Heart left ventricle (tissue), 16 donors: ENCODE measurements around the gene CNNM4. TPM values are rescaled to one million over a fixed set of nuclear protein-coding genes. Genes with fewer than 3 reads are reported as not detected.

ENCODE experiments used
- ATAC-seq, 4 donors: fragments of 200-7000 bp; cut with Tn5 transposase; one replicate each; pipeline ENCODE4 v1.9.1; 2020 to 2022; ENCODE audit warnings: moderate library complexity in 4 of 4, mild to moderate bottlenecking in 3 of 4, moderate number of reproducible peaks in 1 of 4
- DNase-seq, 5 donors: peaks; one replicate each; pipeline ENCODE4 v3.0.0-alpha.2; 2020
- H3K27ac ChIP-seq, 12 donors: fragments of 200-600 bp; sonication (generic) in 4 of 12; one replicate each; pipeline versions ENCODE4 v1.5.0 to v1.8.0; 2016 to 2022; ENCODE audit warnings: mild to moderate bottlenecking in 2 of 12
- H3K27me3 ChIP-seq, 9 donors: fragments of 200-600 bp; sonication (generic) in 2 of 9; one replicate each; pipeline versions ENCODE4 v1.5.1 to v1.8.0; 2016 to 2022; ENCODE audit warnings: mild to moderate bottlenecking in 3 of 9
- H3K36me3 ChIP-seq, 9 donors: fragments of 200-600 bp; sonication (generic) in 2 of 9; one replicate each; pipeline versions ENCODE4 v1.5.0 to v1.8.0; 2018 to 2022; ENCODE audit warnings: mild to moderate bottlenecking in 2 of 9
- H3K4me1 ChIP-seq, 12 donors: fragments of 200-600 bp; sonication (generic) in 4 of 12; one replicate each; pipeline versions ENCODE4 v1.5.0 to v1.8.0; 2016 to 2022; ENCODE audit warnings: mild to moderate bottlenecking in 3 of 12
- H3K4me3 ChIP-seq, 12 donors: fragments of 200-600 bp; sonication (generic) in 4 of 12; one replicate each; pipeline versions ENCODE4 v1.5.0 to v1.8.0; 2017 to 2022; ENCODE audit warnings: mild to moderate bottlenecking in 9 of 12, moderate library complexity in 4 of 12
- H3K9me3 ChIP-seq, 12 donors: fragments of 200-600 bp; sonication (generic) in 4 of 12; one replicate each; pipeline versions ENCODE4 v1.5.0 to v1.8.0; 2016 to 2022; ENCODE audit warnings: mild to moderate bottlenecking in 1 of 12
- POLR2A ChIP-seq, 2 donors: fragments of 450-650 bp; IDR thresholded peaks; one replicate each; pipeline ENCODE4 v1.6.1; 2017; ENCODE audit warnings: antibody characterized with exemption in 2 of 2, mild to moderate bottlenecking in 2 of 2, moderate library complexity in 2 of 2
- WGBS, 4 donors: extraction: QIAGEN DNeasy Blood & Tissue Kit in 2 of 4; methylation state at CpG; one replicate each; pipeline versions ENCODE4 v1.1.5 to v1.1.7; 2013 to 2018; 5-methylcytosine and 5-hydroxymethylcytosine counted together
- intact Hi-C, 10 donors: fragments of 100-400 bp; cut with DNase I; formaldehyde crosslinking; loops; one replicate each; pipeline versions ENCODE4 v1.11.1 to v1.14.2; 2022
- polyA plus RNA-seq, 2 donors: library from polyadenylated mRNA; stranded (reverse); fragments of 200-250 nt; gene quantifications; one replicate each; pipeline ENCODE4 v1.2.3, GENCODE V29; 2013
- total RNA-seq, 9 donors: library from RNA; depleted of rRNA in 2 of 9; stranded (reverse); fragments of >200 nt in 2 of 9; fragmentation: NEBNext Ultra II Directional in 3 of 9; extraction: Animal tissue kit (Norgen Biotek cat#: 25700) in 3 of 9; gene quantifications; one replicate each; pipeline versions ENCODE4 v1.1.0 to v1.2.4, GENCODE V29; 2016 to 2023
- TF ChIP-seq, protein P1 (sequence below), 12 donors: fragments of 200-600 bp; sonication (generic) in 4 of 12; IDR thresholded peaks; one replicate each; pipeline versions ENCODE4 v1.5.0 to v1.8.0; 2018 to 2022; ENCODE audit warnings: antibody characterized with exemption in 12 of 12, mild to moderate bottlenecking in 5 of 12
- donor health status: ischemic (EF 13 %, LVEDD 7.1; RV severe dilation, severe dysfunction).
- donor health status: healthy with polysubstance abuse.
- donor health status: DM: no; HTN: yes; CAD: no.
- donor health status: DM: no; HTN: no; CAD: no.
- donor health status: ischemic (EF 25% LVEDD 6.9; RV normal size, moderate dysfunction).
- donor health status: ischemic (EF 25% LVEDD 5.7; RV mildly dilated, moderate dysfunction).
- donor health status: healthy.
- donor health status: DM: yes; HTN: yes; CAD: no.
- donor health status: ischemic (EF 35%, LVEDD 5.7; RV mildly dilated, moderate dysfunction).
- donor health status: nonischemic (EF 11% LVEDD 7.7; RV severe dilation, severe dysfunction).
- donor health status: DM: yes; HTN: yes; CAD: no.
- donor health status: PGD.
- donor health status: ischemic (EF 29% LVEDD 5.4; RV normal size, mild dysfunction).
- donor health status: nonischemic (EF 23%, LVEDD 6.1; RV moderate dilation, normal function).

The CNNM4 gene
- total and polyA plus RNA-seq, 11 donors, result 11.3 to 47.7 (median 27.7) TPM

DNA sequence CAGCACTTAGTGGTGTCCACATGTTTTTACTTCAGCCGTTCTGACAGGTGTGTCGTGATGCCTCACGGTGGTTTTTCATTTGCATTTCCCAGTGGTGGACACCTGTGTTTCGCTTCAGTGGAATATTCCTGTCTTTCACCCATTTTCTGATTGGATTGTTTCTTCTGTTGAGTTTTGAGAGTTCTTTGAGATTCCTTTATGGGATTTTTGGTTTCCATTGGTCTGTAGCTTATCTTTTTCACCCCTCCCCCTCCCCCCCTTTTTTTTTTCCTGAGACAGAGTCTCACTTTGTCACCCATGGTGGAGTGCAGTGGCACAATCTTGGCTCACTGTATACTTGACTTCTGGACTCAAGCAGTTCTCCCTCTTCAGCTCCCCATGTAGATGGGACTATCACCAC lies 75.1 kb downstream of the CNNM4 start:
- Histone ChIP-seq H3K36me3 (peaks cover 0 to 71% (median 50%) of the 10 kb centered on the region in 9 donors), H3K4me1 (peaks cover 0 to 35% (median 12%) of the 10 kb centered on the region in 12 donors), H3K4me3 (no peak overlapping the region), H3K9me3 (no peaks in the 10 kb centered on the region), H3K27me3 (no peaks in the 10 kb centered on the region), H3K27ac (no peak overlapping the region)
- ATAC-seq, result no peak
- intact Hi-C loops, result no loop called here
- WGBS, 4 donors, result 82 to 96% (median 94%) methylated on average over 4 of the region's 4 CpGs
- TF ChIP-seq POLR2A (IDR thresholded peaks at IDR 0.05), result no peak
- TF ChIP-seq, protein P1, sequence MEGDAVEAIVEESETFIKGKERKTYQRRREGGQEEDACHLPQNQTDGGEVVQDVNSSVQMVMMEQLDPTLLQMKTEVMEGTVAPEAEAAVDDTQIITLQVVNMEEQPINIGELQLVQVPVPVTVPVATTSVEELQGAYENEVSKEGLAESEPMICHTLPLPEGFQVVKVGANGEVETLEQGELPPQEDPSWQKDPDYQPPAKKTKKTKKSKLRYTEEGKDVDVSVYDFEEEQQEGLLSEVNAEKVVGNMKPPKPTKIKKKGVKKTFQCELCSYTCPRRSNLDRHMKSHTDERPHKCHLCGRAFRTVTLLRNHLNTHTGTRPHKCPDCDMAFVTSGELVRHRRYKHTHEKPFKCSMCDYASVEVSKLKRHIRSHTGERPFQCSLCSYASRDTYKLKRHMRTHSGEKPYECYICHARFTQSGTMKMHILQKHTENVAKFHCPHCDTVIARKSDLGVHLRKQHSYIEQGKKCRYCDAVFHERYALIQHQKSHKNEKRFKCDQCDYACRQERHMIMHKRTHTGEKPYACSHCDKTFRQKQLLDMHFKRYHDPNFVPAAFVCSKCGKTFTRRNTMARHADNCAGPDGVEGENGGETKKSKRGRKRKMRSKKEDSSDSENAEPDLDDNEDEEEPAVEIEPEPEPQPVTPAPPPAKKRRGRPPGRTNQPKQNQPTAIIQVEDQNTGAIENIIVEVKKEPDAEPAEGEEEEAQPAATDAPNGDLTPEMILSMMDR (IDR thresholded peaks at IDR 0.05), result no peak
- no peak for DNase-seq

DNA sequence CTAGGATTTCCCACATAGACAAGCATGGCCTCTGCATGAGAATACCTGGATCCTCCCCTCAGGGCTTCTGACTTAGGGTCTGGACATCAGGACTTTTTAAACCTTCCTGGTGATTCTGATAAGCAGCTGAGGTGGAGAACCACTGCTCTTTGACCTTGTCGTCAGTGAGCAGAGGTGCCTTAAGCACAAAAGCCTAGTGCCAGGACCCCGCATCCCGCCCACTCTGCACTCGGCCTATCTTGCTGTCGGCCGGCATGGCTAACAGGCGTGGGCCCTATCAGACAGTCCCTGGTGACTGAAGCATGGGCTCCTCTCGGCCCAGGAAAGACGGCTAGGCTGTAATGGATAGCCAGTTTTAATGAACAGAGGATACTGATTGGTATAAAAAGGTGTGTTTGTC lies 76.9 kb downstream of the CNNM4 start:
- no peak for TF ChIP-seq POLR2A (IDR thresholded peaks at IDR 0.05)
- TF ChIP-seq, protein P1 (IDR thresholded peaks at IDR 0.05), result no peak
- Histone ChIP-seq H3K4me1 (peaks cover 0 to 33% (median 13%) of the 10 kb centered on the region in 12 donors), H3K36me3 (peaks cover 0 to 54% (median 33%) of the 10 kb centered on the region in 9 donors), H3K27ac (no peak overlapping the region), H3K9me3 (no peaks in the 10 kb centered on the region), H3K4me3 (no peak overlapping the region), H3K27me3 (no peaks in the 10 kb centered on the region)
- intact Hi-C loops, result no loop called here
- ATAC-seq, result no peak
- WGBS, 4 donors, result 62 to 88% (median 85%) methylated on average over 7 to 9 of the region's 9 CpGs
- DNase-seq, result no peak

DNA sequence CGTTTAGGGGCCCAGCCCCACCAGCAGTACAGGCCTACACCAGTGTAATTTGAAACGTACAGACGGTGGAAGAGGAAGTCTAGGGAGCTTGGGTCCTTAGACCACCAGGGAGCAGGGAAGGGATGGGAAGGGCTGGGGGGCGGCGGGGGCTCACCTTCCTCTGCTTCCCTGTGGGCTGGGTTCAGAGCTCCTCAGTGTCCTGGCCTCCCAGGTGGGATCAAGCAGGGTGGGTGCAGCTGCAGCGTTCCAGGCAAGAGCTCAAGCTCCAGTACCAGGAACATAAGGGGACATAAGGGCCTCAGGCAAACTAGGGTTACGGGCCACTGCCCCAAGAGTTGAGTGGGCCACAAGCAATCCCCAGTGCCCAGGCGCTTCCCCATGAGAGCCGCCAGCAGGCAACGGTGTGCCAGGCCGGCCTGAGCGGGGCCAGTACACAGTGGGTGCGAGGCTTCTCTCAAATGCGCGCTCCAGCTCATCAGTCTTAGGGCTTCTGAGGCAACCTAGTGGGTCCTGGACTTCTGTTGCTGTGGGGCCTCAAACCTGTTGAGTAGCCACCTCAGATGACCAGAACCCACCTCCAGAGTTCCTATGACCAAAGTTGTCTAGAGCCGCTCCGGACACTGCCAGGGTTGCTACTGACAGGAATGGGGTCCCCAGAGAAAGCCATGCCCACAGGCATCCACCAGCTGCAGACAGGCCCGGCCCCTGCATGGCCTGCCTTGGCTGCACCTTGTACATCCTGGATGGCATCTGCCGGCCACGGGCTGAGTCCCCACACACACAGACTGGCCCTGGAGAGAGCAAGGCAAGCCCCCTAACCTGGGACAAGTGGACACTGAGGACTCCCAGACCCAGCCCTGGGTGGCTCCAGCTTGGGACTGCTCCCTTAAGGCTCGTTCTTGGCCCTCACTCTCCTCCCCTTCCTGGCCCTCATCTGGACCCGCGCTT lies 77.9 kb downstream of the CNNM4 start:
- 78 to 88% (median 87%) methylated on average over 9 to 23 of the region's 23 CpGs for WGBS, 4 donors
- Histone ChIP-seq H3K27ac (no peak overlapping the region), H3K4me3 (peak overlapping the region in 1 of 12 donors; percentile 34), H3K4me1 (peaks cover 0 to 32% (median 8%) of the 10 kb centered on the region in 12 donors), H3K27me3 (no peaks in the 10 kb centered on the region), H3K36me3 (peaks cover 0 to 48% (median 24%) of the 10 kb centered on the region in 9 donors), H3K9me3 (no peaks in the 10 kb centered on the region)
- DNase-seq (no peak), ATAC-seq (no peak)
- TF ChIP-seq, protein P1 (IDR thresholded peaks at IDR 0.05), result no peak
- TF ChIP-seq POLR2A (IDR thresholded peaks at IDR 0.05), result no peak
- intact Hi-C loops, result no loop called here

DNA sequence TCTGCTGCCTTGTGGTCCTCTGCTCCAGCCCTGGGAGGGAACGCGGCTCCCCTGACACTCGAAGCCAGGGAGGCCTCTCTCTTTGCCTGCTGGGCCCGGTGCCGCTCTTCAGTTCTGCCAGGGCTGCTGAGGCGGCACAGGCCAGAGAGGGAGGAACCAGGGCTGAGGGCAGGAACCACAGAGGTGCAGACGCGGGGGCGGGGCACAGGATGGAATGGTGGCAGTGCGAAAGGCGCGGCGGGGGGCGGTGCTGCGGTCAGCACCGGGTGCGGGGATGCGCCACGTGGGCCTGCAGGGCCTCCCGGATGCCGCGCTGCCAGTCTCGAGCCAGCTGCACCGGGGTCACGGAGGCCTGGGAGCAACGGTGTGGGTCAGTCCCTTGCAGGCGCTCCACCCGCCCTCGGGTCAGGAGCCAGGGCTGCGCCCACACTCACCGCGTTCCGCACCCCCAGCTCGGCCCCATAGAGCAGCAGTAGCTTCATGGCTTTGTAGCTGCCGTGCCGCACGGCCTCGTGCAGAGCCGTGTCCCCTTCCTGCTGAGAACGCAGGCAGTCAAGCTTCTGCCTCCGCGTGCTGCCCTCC lies 78.7 kb downstream of the CNNM4 start:
- Histone ChIP-seq H3K27me3 (no peaks in the 10 kb centered on the region), H3K9me3 (no peaks in the 10 kb centered on the region), H3K36me3 (peaks cover 0 to 40% (median 23%) of the 10 kb centered on the region in 9 donors), H3K27ac (peak overlapping the region in 1 of 12 donors; percentile 7), H3K4me3 (peak overlapping the region in 1 of 12 donors; percentile 34), H3K4me1 (peaks cover 0 to 38% (median 9%) of the 10 kb centered on the region in 12 donors)
- WGBS, 4 donors, result 36 to 52% (median 42%) methylated on average over 29 to 42 of the region's 42 CpGs
- DNase-seq, result peak in 2 of 5 donors; percentile 53 to 81
- TF ChIP-seq, protein P1 (IDR thresholded peaks at IDR 0.05), result no peak
- TF ChIP-seq POLR2A (IDR thresholded peaks at IDR 0.05), result no peak
- intact Hi-C loops, result no loop called here
- ATAC-seq, result peak in 1 of 4 donors; percentile 7
